Fibroblast of mammary gland (primary cell): Measurements from ENCODE around the gene ABCA4.

Experiments used
- DNase-seq: peaks from one replicate; pipeline ENCODE4 v3.0.0-alpha.2; 2010; ENCODE audit warnings: low read depth
- H3K4me3 ChIP-seq: 2 replicates; pipeline ENCODE4 v1.5.1; 2011; ENCODE audit warnings: low read depth, mild to moderate bottlenecking, low read length, moderate library complexity; ENCODE audit not compliant: control insufficient read depth
- CTCF ChIP-seq: conservative IDR thresholded peaks from 2 replicates; pipeline ENCODE4 v1.5.1; 2011; ENCODE audit warnings: low read depth, low read length, inconsistent platforms; ENCODE audit not compliant: control insufficient read depth, insufficient read depth

Gene ABCA4

GRCh38 chr1:93961906-93962305, 159.0 kb downstream of the ABCA4 start:
- no peak for DNase-seq
- no peak overlapping the region for H3K4me3 ChIP-seq
- no peak for TF ChIP-seq CTCF

- no peak overlapping the region for H3K4me3 ChIP-seq
- no peak for DNase-seq
- no peak for TF ChIP-seq CTCF
These were observed 159.5 kb downstream of the ABCA4 start for GRCh38 chr1:93961443-93961842.

GRCh38 chr1:93960641-93961147, 160.3 kb downstream of the ABCA4 start:
- no peak for DNase-seq
- H3K4me3 ChIP-seq: no peak overlapping the region
- no peak for TF ChIP-seq CTCF

- TF ChIP-seq CTCF: no peak
- no peak overlapping the region for H3K4me3 ChIP-seq
- no peak for DNase-seq
These were observed 161.5 kb downstream of the ABCA4 start for GRCh38 chr1:93959413-93959812.

GRCh38 chr1:93958726-93959100, 162.2 kb downstream of the ABCA4 start:
- DNase-seq: no peak
- H3K4me3 ChIP-seq: no peak overlapping the region
- no peak for TF ChIP-seq CTCF

GRCh38 chr1:93958032-93958725, 162.8 kb downstream of the ABCA4 start:
- no peak for DNase-seq
- H3K4me3 ChIP-seq: no peak overlapping the region
- no peak for TF ChIP-seq CTCF
